ENCODE measurements around the gene XRCC3. TPM values are rescaled to one million over a fixed set of nuclear protein-coding genes. Genes with fewer than 3 reads are reported as not detected.

Gene XRCC3
- total and polyA plus RNA-seq, 2 experiments from 2014 or later, result 4.0 to 20.3 TPM

GRCh38 chr14:103744621-103745395, 29.6 kb upstream of the XRCC3 start:
- Histone ChIP-seq H4K20me1 (ENCODE audit: insufficient read depth) (no peaks in the 10 kb centered on the region), H2AFZ (no peak overlapping the region), H3K9me3 (ENCODE audit: low read depth) (no peaks in the 10 kb centered on the region), H3K79me2 (ENCODE audit: insufficient read depth) (no peaks in the 10 kb centered on the region), H3K4me2 (ENCODE audit: unreplicated experiment) (no peak overlapping the region), H3K36me3 (ENCODE audit: low read depth) (0 out of 2 replicates have a peak, but pooled peaks cover 6% of the 10 kb centered on the region), H3K27me3 (replicated peaks; ENCODE audit: insufficient read depth) (no peaks in the 10 kb centered on the region), H3K9me2 (ENCODE audit: insufficient read depth) (no peaks in the 10 kb centered on the region), H3K4me3 (no peak overlapping the region), H3K4me1 (ENCODE audit: insufficient read depth) (no peaks in the 10 kb centered on the region), H3K9ac (no peak overlapping the region), H3F3A (ENCODE audit: insufficient read depth) (no peaks in the 10 kb centered on the region), H3K27ac (no peak overlapping the region)
- WGBS, 2 experiments (ENCODE audit: low coverage in 1 of 2, low lambda C conversion rate in 2 of 2, missing lambda C conversion rate in 2 of 2), result 85 to 89% methylated on average over 15 of the region's 15 CpGs
- no peak for TF ChIP-seq EZH2phosphoT487 (IDR thresholded peaks at IDR 0.05; ENCODE audit: insufficient read depth, low read depth)
- TF ChIP-seq EZH2 (IDR thresholded peaks at IDR 0.05; ENCODE audit: insufficient read depth, poor library complexity, severe bottlenecking), result no peak
- no peak for DNase-seq
- in situ Hi-C loops (cut with MboI), result no loop called here

GRCh38 chr14:103743691-103744090, 28.4 kb upstream of the XRCC3 start:
- in situ Hi-C loops (cut with MboI), result no loop called here
- no peak overlapping the region for H3K27ac ChIP-seq
- WGBS, 2 experiments (ENCODE audit: low coverage in 1 of 2, low lambda C conversion rate in 2 of 2, missing lambda C conversion rate in 2 of 2), result 78 to 87% methylated on average over 10 to 15 of the region's 15 CpGs

GRCh38 chr14:103742499-103743255, 27.4 kb upstream of the XRCC3 start:
- Histone ChIP-seq H3K4me1 (ENCODE audit: insufficient read depth) (no peaks in the 10 kb centered on the region), H4K20me1 (ENCODE audit: insufficient read depth) (no peaks in the 10 kb centered on the region), H3K4me3 (no peak overlapping the region), H3K9ac (no peak overlapping the region), H3K9me3 (ENCODE audit: low read depth) (no peaks in the 10 kb centered on the region), H3K9me2 (ENCODE audit: insufficient read depth) (no peaks in the 10 kb centered on the region), H3K79me2 (ENCODE audit: insufficient read depth) (no peaks in the 10 kb centered on the region), H3K36me3 (ENCODE audit: low read depth) (no peaks in the 10 kb centered on the region), H3K27me3 (replicated peaks; ENCODE audit: insufficient read depth) (no peaks in the 10 kb centered on the region), H3F3A (ENCODE audit: insufficient read depth) (no peaks in the 10 kb centered on the region), H3K4me2 (ENCODE audit: unreplicated experiment) (no peak overlapping the region), H3K27ac (no peak overlapping the region), H2AFZ (no peak overlapping the region)
- TF ChIP-seq EZH2 (IDR thresholded peaks at IDR 0.05; ENCODE audit: insufficient read depth, poor library complexity, severe bottlenecking), result no peak
- no peak for TF ChIP-seq EZH2phosphoT487 (IDR thresholded peaks at IDR 0.05; ENCODE audit: insufficient read depth, low read depth)
- WGBS, 2 experiments (ENCODE audit: low coverage in 1 of 2, low lambda C conversion rate in 2 of 2, missing lambda C conversion rate in 2 of 2), result 94 to 97% methylated on average over 14 of the region's 14 CpGs
- in situ Hi-C loops (cut with MboI), result no loop called here
- no peak for DNase-seq

More at GRCh38 chr14:103743691-103744090, 28.4 kb upstream of the XRCC3 start:
- DNase-seq, result no peak
- no peak overlapping the region for H3K9ac ChIP-seq
- H3F3A ChIP-seq (ENCODE audit: insufficient read depth), result no peaks in the 10 kb centered on the region
- H3K4me2 ChIP-seq (ENCODE audit: unreplicated experiment), result no peak overlapping the region
- TF ChIP-seq EZH2 (IDR thresholded peaks at IDR 0.05; ENCODE audit: insufficient read depth, poor library complexity, severe bottlenecking) (no peak), EZH2phosphoT487 (IDR thresholded peaks at IDR 0.05; ENCODE audit: insufficient read depth, low read depth) (no peak)
- H3K9me2 ChIP-seq (ENCODE audit: insufficient read depth), result no peaks in the 10 kb centered on the region
- no peaks in the 10 kb centered on the region for H4K20me1 ChIP-seq (ENCODE audit: insufficient read depth)
- no peak overlapping the region for H3K4me3 ChIP-seq
- H3K36me3 ChIP-seq (ENCODE audit: low read depth), result no peaks in the 10 kb centered on the region
- H3K4me1 ChIP-seq (ENCODE audit: insufficient read depth), result no peaks in the 10 kb centered on the region
- H3K79me2 ChIP-seq (ENCODE audit: insufficient read depth), result no peaks in the 10 kb centered on the region
- H3K9me3 ChIP-seq (ENCODE audit: low read depth), result no peaks in the 10 kb centered on the region
- H3K27me3 ChIP-seq (replicated peaks; ENCODE audit: insufficient read depth), result no peaks in the 10 kb centered on the region
- H2AFZ ChIP-seq, result no peak overlapping the region

- H3F3A ChIP-seq (ENCODE audit: insufficient read depth), result no peaks in the 10 kb centered on the region
- H3K4me1 ChIP-seq (ENCODE audit: insufficient read depth), result no peaks in the 10 kb centered on the region
- no peaks in the 10 kb centered on the region for H3K9me3 ChIP-seq (ENCODE audit: low read depth)
- no peak overlapping the region for H3K9ac ChIP-seq
- in situ Hi-C loops (cut with MboI), result no loop called here
- no peaks in the 10 kb centered on the region for H3K9me2 ChIP-seq (ENCODE audit: insufficient read depth)
- H3K4me2 ChIP-seq (ENCODE audit: unreplicated experiment), result no peak overlapping the region
- TF ChIP-seq EZH2 (IDR thresholded peaks at IDR 0.05; ENCODE audit: insufficient read depth, poor library complexity, severe bottlenecking), result no peak
- TF ChIP-seq EZH2phosphoT487 (IDR thresholded peaks at IDR 0.05; ENCODE audit: insufficient read depth, low read depth), result no peak
- no peak overlapping the region for H2AFZ ChIP-seq
- no peaks in the 10 kb centered on the region for H3K27me3 ChIP-seq (replicated peaks; ENCODE audit: insufficient read depth)
- 83 to 90% methylated on average over 8 to 9 of the region's 9 CpGs for WGBS, 2 experiments (ENCODE audit: low coverage in 1 of 2, low lambda C conversion rate in 2 of 2, missing lambda C conversion rate in 2 of 2)
- DNase-seq, result no peak
- H3K79me2 ChIP-seq (ENCODE audit: insufficient read depth), result no peaks in the 10 kb centered on the region
- no peaks in the 10 kb centered on the region for H3K36me3 ChIP-seq (ENCODE audit: low read depth)
- no peaks in the 10 kb centered on the region for H4K20me1 ChIP-seq (ENCODE audit: insufficient read depth)
- no peak overlapping the region for H3K4me3 ChIP-seq
- H3K27ac ChIP-seq, result no peak overlapping the region
Measured at GRCh38 chr14:103741876-103742275, 26.6 kb upstream of the XRCC3 start.
